Upper lobe of right lung (tissue), 1 donor: ENCODE data around the gene SLC22A1. TPM values are rescaled to one million over a fixed set of nuclear protein-coding genes. Genes with fewer than 3 reads are reported as not detected.
A peak's percentile ranks its signal among the peaks of the same experiment; 100 is the strongest.

Experiments used
- ATAC-seq: fragments of 200-7000 bp; cut with Tn5 transposase; one replicate; pipeline ENCODE4 v1.9.1; 2020; ENCODE audit warnings: mild to moderate bottlenecking, moderate library complexity
- DNase-seq: peaks from one replicate; pipeline ENCODE4 v3.0.0-alpha.2; 2020
- H3K27ac ChIP-seq: fragments of 200-600 bp; one replicate; pipeline ENCODE4 v1.8.0; 2022
- H3K27me3 ChIP-seq: fragments of 200-600 bp; one replicate; pipeline ENCODE4 v1.8.0; 2022; ENCODE audit warnings: mild to moderate bottlenecking
- H3K36me3 ChIP-seq: fragments of 200-600 bp; one replicate; pipeline ENCODE4 v1.8.0; 2022
- H3K4me1 ChIP-seq: fragments of 200-600 bp; one replicate; pipeline ENCODE4 v1.8.0; 2022
- H3K4me3 ChIP-seq: fragments of 200-600 bp; one replicate; pipeline ENCODE4 v1.8.0; 2022; ENCODE audit warnings: mild to moderate bottlenecking
- H3K9me3 ChIP-seq: fragments of 200-600 bp; one replicate; pipeline ENCODE4 v1.8.0; 2022
- intact Hi-C: fragments of 100-400 bp; cut with DNase I; formaldehyde crosslinking; loops from one replicate; pipeline ENCODE4 v1.11.0; 2022
- total RNA-seq: library from RNA; stranded (reverse); fragmentation: NEBNext Ultra II Directional; extraction: Animal tissue kit (Norgen Biotek cat#: 25700); gene quantifications from one replicate; pipeline ENCODE4 v1.2.1, GENCODE V29; 2021
- TF ChIP-seq, protein P1 (sequence below): fragments of 200-600 bp; IDR thresholded peaks from one replicate; pipeline ENCODE4 v1.8.0; 2022; ENCODE audit warnings: antibody characterized with exemption
- donor health status: DM: no; HTN: yes; CAD: no; lungs with severe emphysema.

Gene SLC22A1
- total RNA-seq, 1 donor from 2014 or later: 2.7 TPM

DNA sequence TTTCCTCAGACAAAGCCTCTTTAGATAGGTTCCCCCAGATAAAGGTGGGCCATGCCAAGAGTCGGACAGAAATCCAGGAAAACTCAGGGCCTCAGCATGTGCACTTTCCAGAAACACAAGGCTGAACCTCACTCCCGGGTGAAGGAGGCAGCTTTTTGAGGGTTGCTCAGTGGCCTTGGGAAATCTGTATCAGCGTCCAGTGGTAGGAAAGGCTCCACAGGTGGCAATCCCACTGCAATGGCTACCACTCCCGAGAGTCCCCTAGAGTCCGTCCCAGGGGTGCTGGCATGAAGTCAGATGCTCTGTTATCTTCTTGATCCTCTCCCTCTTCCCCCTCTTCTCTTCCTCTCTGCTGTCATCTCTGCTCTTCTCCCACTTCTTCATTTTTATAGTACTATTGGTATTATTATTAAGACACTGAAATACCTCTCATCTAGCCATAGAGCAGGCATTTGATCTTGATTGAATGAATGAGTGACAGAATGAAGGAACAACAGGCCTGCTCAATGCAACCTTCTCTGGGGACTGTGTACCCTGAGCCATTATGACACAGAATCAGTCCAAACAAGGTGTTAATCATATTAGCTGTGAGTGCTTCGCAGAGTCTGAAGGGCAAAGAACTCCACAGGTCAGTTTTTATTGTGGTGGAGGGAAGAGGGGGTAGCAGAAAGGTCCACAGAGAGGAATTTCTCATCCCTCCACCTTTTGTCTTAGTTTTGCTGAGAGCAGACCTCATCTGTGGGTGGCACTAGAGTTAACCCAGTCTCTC is 13.3 kb downstream of the SLC22A1 start:
- no peaks in the 10 kb centered on the region for H3K36me3 ChIP-seq
- DNase-seq (no peak), ATAC-seq (no peak)
- H3K4me1 ChIP-seq: no peaks in the 10 kb centered on the region
- H3K4me3 ChIP-seq: no peak overlapping the region
- TF ChIP-seq, protein P1, sequence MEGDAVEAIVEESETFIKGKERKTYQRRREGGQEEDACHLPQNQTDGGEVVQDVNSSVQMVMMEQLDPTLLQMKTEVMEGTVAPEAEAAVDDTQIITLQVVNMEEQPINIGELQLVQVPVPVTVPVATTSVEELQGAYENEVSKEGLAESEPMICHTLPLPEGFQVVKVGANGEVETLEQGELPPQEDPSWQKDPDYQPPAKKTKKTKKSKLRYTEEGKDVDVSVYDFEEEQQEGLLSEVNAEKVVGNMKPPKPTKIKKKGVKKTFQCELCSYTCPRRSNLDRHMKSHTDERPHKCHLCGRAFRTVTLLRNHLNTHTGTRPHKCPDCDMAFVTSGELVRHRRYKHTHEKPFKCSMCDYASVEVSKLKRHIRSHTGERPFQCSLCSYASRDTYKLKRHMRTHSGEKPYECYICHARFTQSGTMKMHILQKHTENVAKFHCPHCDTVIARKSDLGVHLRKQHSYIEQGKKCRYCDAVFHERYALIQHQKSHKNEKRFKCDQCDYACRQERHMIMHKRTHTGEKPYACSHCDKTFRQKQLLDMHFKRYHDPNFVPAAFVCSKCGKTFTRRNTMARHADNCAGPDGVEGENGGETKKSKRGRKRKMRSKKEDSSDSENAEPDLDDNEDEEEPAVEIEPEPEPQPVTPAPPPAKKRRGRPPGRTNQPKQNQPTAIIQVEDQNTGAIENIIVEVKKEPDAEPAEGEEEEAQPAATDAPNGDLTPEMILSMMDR: no peak
- H3K27me3 ChIP-seq: no peaks in the 10 kb centered on the region
- no peak overlapping the region for H3K27ac ChIP-seq
- no peaks in the 10 kb centered on the region for H3K9me3 ChIP-seq
- intact Hi-C loops: loop anchor here (10.0 kb wide), 1 partner anchor 320 kb away; no protein-coding TSS in a partner anchor

DNA sequence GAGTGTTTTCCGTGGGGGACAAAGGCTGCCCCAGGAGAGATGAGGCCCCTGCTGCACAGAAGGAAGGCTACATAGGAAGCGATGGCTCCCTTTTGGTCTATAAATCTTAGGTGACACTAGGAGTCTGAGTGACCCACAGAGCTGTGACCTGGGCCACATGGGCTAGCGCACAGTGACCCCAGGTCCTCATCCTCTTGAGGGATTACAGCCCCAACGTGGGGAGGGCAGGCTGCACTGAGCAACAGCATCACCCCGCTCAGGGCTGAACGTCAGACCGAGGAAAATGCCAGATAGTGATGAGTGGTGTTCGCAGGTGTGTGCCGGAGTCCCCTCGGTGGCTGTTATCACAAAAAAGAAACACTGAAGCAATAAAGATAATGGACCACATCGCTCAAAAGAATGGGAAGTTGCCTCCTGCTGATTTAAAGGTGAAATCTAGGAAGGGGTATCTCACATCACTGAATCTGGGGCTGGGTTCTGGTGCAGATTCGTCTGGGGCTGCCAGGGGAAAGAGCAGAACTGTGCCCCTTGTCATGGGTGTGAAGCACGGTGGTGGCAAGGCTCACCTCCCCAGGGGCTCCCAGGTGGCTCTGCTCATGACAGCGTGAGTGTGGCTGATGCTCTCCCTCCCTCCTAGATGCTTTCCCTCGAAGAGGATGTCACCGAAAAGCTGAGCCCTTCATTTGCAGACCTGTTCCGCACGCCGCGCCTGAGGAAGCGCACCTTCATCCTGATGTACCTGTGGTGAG is 14.5 kb downstream of the SLC22A1 start:
- Histone ChIP-seq H3K9me3 (no peaks in the 10 kb centered on the region), H3K4me3 (no peak overlapping the region), H3K4me1 (no peaks in the 10 kb centered on the region), H3K27ac (no peak overlapping the region), H3K27me3 (no peaks in the 10 kb centered on the region), H3K36me3 (no peaks in the 10 kb centered on the region)
- DNase-seq: peak; percentile 30
- ATAC-seq: no peak
- TF ChIP-seq, protein P1: no peak
- intact Hi-C loops: loop anchor here (10.0 kb wide), 1 partner anchor 319 kb away; no protein-coding TSS in a partner anchor

DNA sequence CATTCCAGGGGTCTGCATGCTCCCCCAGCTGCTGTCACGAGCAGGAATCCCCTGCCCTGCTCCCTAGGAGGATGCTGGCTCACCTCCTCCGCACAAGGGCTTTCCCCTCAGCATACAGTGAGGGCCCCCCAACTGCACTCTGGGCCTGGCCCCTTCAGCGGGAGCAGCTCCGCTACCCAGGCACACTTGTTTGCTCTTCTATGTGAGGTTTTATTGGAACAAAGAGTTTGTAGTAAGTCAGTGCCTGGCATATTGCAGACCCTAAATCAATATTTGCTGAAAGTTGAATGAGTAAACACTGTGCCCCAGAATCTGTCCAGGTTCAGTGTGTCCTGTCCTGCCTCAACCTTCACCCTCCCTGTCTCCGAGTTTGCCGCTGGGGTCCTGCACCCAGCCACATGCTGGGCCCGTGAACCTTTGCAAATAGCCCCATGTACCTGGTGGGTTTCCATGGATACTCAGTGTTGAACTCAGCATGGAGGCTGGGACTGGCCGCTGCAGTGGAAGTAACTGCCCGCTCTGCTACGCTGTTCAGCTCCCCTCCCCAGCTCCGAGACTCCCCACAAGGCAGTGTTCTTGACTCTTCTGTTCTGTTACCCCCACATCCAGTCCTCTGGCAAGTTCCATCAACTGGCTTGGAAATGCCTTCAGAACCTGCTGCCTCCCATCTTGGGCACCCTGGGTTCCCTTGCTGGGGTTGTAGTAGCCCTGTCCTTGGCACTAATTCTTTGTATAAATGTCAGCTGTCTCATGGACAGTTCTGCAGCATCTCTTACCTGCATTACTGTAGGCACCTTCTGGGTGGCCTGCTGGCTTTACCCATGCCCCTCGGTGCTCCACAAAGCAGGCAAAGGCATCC is 15.7 kb downstream of the SLC22A1 start:
- Histone ChIP-seq H3K9me3 (no peaks in the 10 kb centered on the region), H3K27me3 (no peaks in the 10 kb centered on the region), H3K4me1 (no peaks in the 10 kb centered on the region), H3K36me3 (no peaks in the 10 kb centered on the region), H3K27ac (no peak overlapping the region), H3K4me3 (no peak overlapping the region)
- intact Hi-C loops: loop anchor here (10.0 kb wide), 1 partner anchor 317 kb away; no protein-coding TSS in a partner anchor
- TF ChIP-seq, protein P1: no peak
- peak; percentile 40 for DNase-seq
- no peak for ATAC-seq

DNA sequence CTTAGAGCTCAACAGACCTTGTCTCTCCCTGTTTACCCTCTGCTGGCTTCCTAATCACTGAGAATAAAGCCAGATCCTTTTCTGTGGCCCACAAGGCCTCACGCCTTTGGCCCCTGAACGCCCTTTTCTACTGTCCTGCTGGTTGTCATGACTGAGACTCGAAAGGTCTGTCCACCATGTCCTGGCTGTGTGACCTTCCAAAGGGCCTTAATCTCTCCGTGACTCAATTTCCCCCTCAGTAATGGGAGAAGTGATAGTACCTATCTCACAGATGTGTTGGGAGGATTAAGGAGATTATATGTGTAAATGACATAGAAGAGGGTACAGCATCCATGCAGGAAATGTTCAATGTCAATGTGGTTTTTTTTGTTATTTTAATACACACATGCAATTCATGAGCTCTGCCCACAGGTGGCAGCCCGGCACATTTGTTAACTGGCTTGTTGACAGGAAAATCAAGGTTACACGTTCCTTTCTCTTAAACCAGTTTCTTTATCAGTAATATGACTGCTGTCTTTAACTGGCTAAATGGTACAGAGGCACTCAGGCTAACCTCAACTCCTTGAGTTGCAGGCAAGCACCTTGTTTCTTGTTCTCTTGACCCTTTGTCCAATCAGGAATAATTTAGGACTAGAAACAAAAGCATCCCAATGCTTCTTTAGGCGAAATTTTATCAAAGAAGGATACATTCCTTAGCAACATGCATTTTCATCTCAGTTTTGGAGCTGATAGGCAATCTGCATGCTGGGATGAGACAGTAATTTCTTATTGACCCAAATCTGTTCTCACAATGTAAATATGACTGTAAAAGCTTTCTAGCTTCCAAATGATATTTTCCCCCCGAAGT is 16.6 kb downstream of the SLC22A1 start:
- H3K27ac ChIP-seq: no peak overlapping the region
- no peaks in the 10 kb centered on the region for H3K27me3 ChIP-seq
- H3K36me3 ChIP-seq: no peaks in the 10 kb centered on the region
- H3K9me3 ChIP-seq: no peaks in the 10 kb centered on the region
- intact Hi-C loops: loop anchor here (10.0 kb wide), 1 partner anchor 317 kb away; no protein-coding TSS in a partner anchor
- H3K4me3 ChIP-seq: no peak overlapping the region
- TF ChIP-seq, protein P1: peak; percentile 72
- ATAC-seq (peak; percentile 64), DNase-seq (peak; percentile 64)
- no peaks in the 10 kb centered on the region for H3K4me1 ChIP-seq
